GM23248 (cell line): ENCODE measurements around the gene TMEM151B. TPM values are rescaled to one million over a fixed set of nuclear protein-coding genes. Genes with fewer than 3 reads are reported as not detected.

Source experiments
- DNase-seq: peaks from one replicate; pipeline ENCODE4 v3.0.0-alpha.2; 2015
- H2AFZ ChIP-seq: fragments of 200-600 bp; sonication (generic); 2 replicates; pipeline ENCODE4 v1.6.1; 2016; ENCODE audit warnings: antibody characterized with exemption
- H3F3A ChIP-seq: fragments of 200-600 bp; sonication (generic); 2 replicates; pipeline ENCODE4 v1.6.1; 2016; ENCODE audit warnings: mild to moderate bottlenecking, antibody characterized with exemption, mixed run types; ENCODE audit not compliant: insufficient read depth
- H3K27ac ChIP-seq: fragments of 200-600 bp; sonication (generic); 2 replicates; pipeline ENCODE4 v1.5.1; 2016; ENCODE audit warnings: mild to moderate bottlenecking
- H3K27me3 ChIP-seq: fragments of 200-600 bp; sonication (generic); replicated peaks from 2 replicates; pipeline ENCODE4 v1.6.1; 2016; ENCODE audit warnings: mild to moderate bottlenecking; ENCODE audit not compliant: insufficient read depth
- H3K36me3 ChIP-seq: fragments of 200-600 bp; sonication (generic); 2 replicates; pipeline ENCODE4 v1.6.1; 2016; ENCODE audit warnings: low read depth, mild to moderate bottlenecking
- H3K4me1 ChIP-seq: fragments of 200-600 bp; sonication (generic); 2 replicates; pipeline ENCODE4 v1.6.1; 2016; ENCODE audit warnings: mild to moderate bottlenecking; ENCODE audit not compliant: insufficient read depth
- H3K4me2 ChIP-seq: fragments of 200-600 bp; sonication (generic); one replicate; pipeline ENCODE4 v1.6.1; 2016; ENCODE audit warnings: mild to moderate bottlenecking; ENCODE audit not compliant: unreplicated experiment
- H3K4me3 ChIP-seq: fragments of 200-600 bp; sonication (generic); 2 replicates; pipeline ENCODE4 v1.5.1; 2016; ENCODE audit warnings: mild to moderate bottlenecking
- H3K79me2 ChIP-seq: fragments of 200-600 bp; sonication (generic); 2 replicates; pipeline ENCODE4 v1.6.1; 2016; ENCODE audit warnings: mild to moderate bottlenecking; ENCODE audit not compliant: insufficient read depth
- H3K9ac ChIP-seq: fragments of 200-600 bp; sonication (generic); 2 replicates; pipeline ENCODE4 v1.6.1; 2016; ENCODE audit warnings: mild to moderate bottlenecking
- H3K9me2 ChIP-seq: fragments of 200-600 bp; sonication (generic); 2 replicates; pipeline ENCODE4 v1.6.1; 2016; ENCODE audit warnings: mixed run types, mild to moderate bottlenecking, moderate library complexity; ENCODE audit not compliant: insufficient read depth
- H3K9me3 ChIP-seq: fragments of 200-600 bp; sonication (generic); one replicate; pipeline ENCODE4 v1.6.1; 2017; ENCODE audit warnings: low read depth
- H4K20me1 ChIP-seq: fragments of 200-600 bp; sonication (generic); 2 replicates; pipeline ENCODE4 v1.6.0; 2016; ENCODE audit not compliant: insufficient read depth
- EZH2 ChIP-seq: fragments of 200-600 bp; sonication (generic); IDR thresholded peaks from 2 replicates; pipeline ENCODE4 v1.6.1; 2018; ENCODE audit warnings: antibody characterized with exemption, mild to moderate bottlenecking; ENCODE audit not compliant: insufficient read depth, poor library complexity, severe bottlenecking
- EZH2phosphoT487 ChIP-seq: fragments of 200-600 bp; sonication (generic); IDR thresholded peaks from 2 replicates; pipeline ENCODE4 v1.6.1; 2018; ENCODE audit warnings: antibody characterized with exemption, moderate library complexity, mild to moderate bottlenecking, low read depth; ENCODE audit not compliant: insufficient read depth
- WGBS, 2 experiments: methylation state at CpG; one replicate each; pipeline ENCODE4 v1.1.6; 2015 to 2017; ENCODE audit warnings: low lambda C conversion rate in 2 of 2, low coverage in 1 of 2; ENCODE audit errors: missing lambda C conversion rate in 2 of 2; 5-methylcytosine and 5-hydroxymethylcytosine counted together
- in situ Hi-C: fragments of 300-500 bp; cut with MboI; formaldehyde crosslinking; loops from 2 replicates; pipeline ENCODE4 v1.15.0; 2020
- polyA plus RNA-seq: library from polyadenylated mRNA; unstranded; fragments of >200 nt; fragmentation: Nextera tagmentation; extraction: Ambion mirVana; gene quantifications from 2 replicates; pipeline ENCODE4 v1.2.1, GENCODE V29; 2016
- total RNA-seq: library from RNA; depleted of rRNA; stranded (reverse); fragments of >200 nt; shearing (Covaris generic); gene quantifications from 2 replicates; pipeline ENCODE4 v1.2.3, GENCODE V29; 2014

TMEM151B gene
- total and polyA plus RNA-seq, 2 experiments from 2014 or later: not detected

DNA sequence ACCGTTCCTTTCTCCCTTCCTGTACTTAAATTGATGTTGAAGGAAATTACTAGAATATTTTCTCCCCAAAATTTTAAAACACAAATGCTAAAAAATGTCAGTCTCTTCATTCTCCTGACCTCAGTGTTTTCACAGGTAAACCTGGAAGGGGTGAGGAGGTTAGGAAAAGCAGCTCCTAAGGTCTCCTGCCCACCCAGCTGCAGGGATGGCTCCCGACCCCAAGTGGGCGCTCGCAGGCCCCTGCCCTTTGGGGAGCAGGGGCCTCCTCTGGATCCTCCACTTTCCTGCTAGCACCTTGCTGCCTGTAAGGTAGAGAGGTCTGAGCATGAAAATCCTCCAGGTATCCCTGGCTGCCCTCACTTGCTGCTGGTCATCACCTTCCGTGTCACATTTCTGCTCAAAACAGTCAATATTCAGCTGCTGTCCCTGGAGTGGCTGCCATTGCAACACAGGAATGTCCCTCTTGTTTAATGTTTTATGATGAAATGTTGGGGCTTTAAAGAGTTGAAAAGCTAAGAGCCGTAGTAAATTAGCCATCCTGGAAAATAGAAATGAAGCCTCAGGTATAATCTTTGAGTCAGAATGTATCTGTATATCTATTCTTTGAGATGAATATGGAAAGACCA, 34.2 kb upstream of the TMEM151B start:
- Histone ChIP-seq H3F3A (peaks cover 32% of the 10 kb centered on the region), H3K4me1 (peaks cover 33% of the 10 kb centered on the region), H3K79me2 (no peaks in the 10 kb centered on the region), H3K4me3 (no peak overlapping the region), H3K4me2 (no peak overlapping the region), H3K9ac (no peak overlapping the region), H3K9me3 (no peaks in the 10 kb centered on the region), H3K36me3 (no peaks in the 10 kb centered on the region), H3K27me3 (no peaks in the 10 kb centered on the region), H3K27ac (no peak overlapping the region), H3K9me2 (no peaks in the 10 kb centered on the region), H4K20me1 (no peaks in the 10 kb centered on the region), H2AFZ (no peak overlapping the region)
- in situ Hi-C loops: no loop called here
- WGBS, 2 experiments: 89% methylated on average over 6 of the region's 6 CpGs
- TF ChIP-seq EZH2 (no peak), EZH2phosphoT487 (no peak)
- DNase-seq: no peak

DNA sequence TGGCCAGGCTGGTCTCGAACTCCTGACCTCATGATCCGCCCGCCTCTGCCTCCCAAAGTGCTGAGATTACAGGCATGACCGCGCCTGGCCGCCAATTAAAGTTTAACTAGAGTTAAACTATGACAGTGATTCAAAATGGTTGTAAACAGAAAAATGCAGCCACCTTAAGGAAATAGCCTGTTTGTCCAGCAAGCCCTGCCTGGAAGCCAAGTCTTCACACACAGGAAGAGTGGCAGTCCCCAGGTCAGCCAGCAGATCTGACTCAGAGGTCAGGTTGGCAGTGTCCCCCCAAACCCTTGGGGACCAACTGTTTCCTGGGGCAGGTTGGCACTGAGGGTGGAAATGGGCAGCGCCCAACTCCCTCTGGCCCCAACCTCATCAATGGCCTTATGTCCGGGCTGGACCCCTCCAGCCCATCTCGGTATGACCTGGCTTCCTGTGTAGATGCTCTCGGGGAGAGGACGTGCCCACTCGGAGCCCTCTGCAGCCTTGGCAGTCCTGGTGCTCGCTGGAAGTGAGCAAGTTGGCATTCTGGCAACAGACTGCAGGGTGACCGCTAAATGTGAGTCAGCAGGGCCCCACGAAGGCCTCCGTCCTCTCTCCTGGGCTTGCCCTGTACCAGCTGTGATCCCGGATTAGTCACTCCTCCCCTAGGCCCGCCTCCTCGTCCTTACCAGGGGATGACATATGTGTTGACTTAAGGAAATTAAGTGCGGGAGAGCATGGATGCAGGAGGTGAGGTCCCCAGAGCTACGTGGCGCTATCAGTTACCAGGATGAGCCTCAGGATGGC, 33.0 kb upstream of the TMEM151B start:
- no peaks in the 10 kb centered on the region for H3K79me2 ChIP-seq
- H3K4me1 ChIP-seq: peaks cover 33% of the 10 kb centered on the region
- WGBS, 2 experiments: 31 to 34% methylated on average over 20 to 22 of the region's 22 CpGs
- H3K9me2 ChIP-seq: no peaks in the 10 kb centered on the region
- no peaks in the 10 kb centered on the region for H4K20me1 ChIP-seq
- no peak for TF ChIP-seq EZH2
- no peak for TF ChIP-seq EZH2phosphoT487
- peaks cover 32% of the 10 kb centered on the region for H3F3A ChIP-seq
- DNase-seq: peak; percentile 100
- H2AFZ ChIP-seq: peak overlapping the region; percentile 71
- peak overlapping the region; percentile 85 for H3K9ac ChIP-seq
- H3K9me3 ChIP-seq: no peaks in the 10 kb centered on the region
- H3K27ac ChIP-seq: peak overlapping the region; percentile 82
- no peaks in the 10 kb centered on the region for H3K27me3 ChIP-seq
- peak overlapping the region; percentile 77 for H3K4me2 ChIP-seq
- H3K36me3 ChIP-seq: no peaks in the 10 kb centered on the region
- H3K4me3 ChIP-seq: peak overlapping the region; percentile 76
- in situ Hi-C loops: no loop called here

GRCh38 chr6:44237813-44238433, 32.3 kb upstream of the TMEM151B start:
- in situ Hi-C loops: no loop called here
- H3K9ac ChIP-seq: peak overlapping the region; percentile 85
- DNase-seq: peak; percentile 86
- no peaks in the 10 kb centered on the region for H3K27me3 ChIP-seq
- peak overlapping the region; percentile 71 for H2AFZ ChIP-seq
- no peaks in the 10 kb centered on the region for H3K79me2 ChIP-seq
- H3K4me1 ChIP-seq: peaks cover 33% of the 10 kb centered on the region
- no peaks in the 10 kb centered on the region for H3K9me2 ChIP-seq
- H3F3A ChIP-seq: peaks cover 32% of the 10 kb centered on the region
- H3K4me3 ChIP-seq: peak overlapping the region; percentile 76
- no peaks in the 10 kb centered on the region for H3K9me3 ChIP-seq
- H4K20me1 ChIP-seq: no peaks in the 10 kb centered on the region
- peak overlapping the region; percentile 77 for H3K4me2 ChIP-seq
- no peaks in the 10 kb centered on the region for H3K36me3 ChIP-seq
- 1 to 2% methylated on average over 19 to 37 of the region's 42 CpGs for WGBS, 2 experiments
- TF ChIP-seq EZH2phosphoT487 (no peak), EZH2 (no peak)
- peak overlapping the region; percentile 82 for H3K27ac ChIP-seq

GRCh38 chr6:44238687-44239350, 31.4 kb upstream of the TMEM151B start:
- in situ Hi-C loops: no loop called here
- Histone ChIP-seq H3K9ac (peak overlapping the region; percentile 85; the same call in 1 of the 2 replicates), H3K27ac (peak overlapping the region; percentile 82; the same call in 1 of the 2 replicates)

More at GRCh38 chr6:44238687-44239350, 31.4 kb upstream of the TMEM151B start:
- peaks cover 28% of the 10 kb centered on the region for H3K4me1 ChIP-seq
- H3K79me2 ChIP-seq: no peaks in the 10 kb centered on the region
- TF ChIP-seq EZH2 (no peak), EZH2phosphoT487 (no peak)
- H3K9me3 ChIP-seq: no peaks in the 10 kb centered on the region
- no peaks in the 10 kb centered on the region for H3K9me2 ChIP-seq
- H4K20me1 ChIP-seq: no peaks in the 10 kb centered on the region
- H3K4me2 ChIP-seq: no peak overlapping the region
- H2AFZ ChIP-seq: no peak overlapping the region
- DNase-seq: no peak
- H3K4me3 ChIP-seq: no peak overlapping the region
- peaks cover 27% of the 10 kb centered on the region for H3F3A ChIP-seq
- H3K36me3 ChIP-seq: no peaks in the 10 kb centered on the region
- no peaks in the 10 kb centered on the region for H3K27me3 ChIP-seq
- 71 to 76% methylated on average over 7 of the region's 7 CpGs for WGBS, 2 experiments
